HepG2 (cell line): ENCODE data around the gene MRPL50. TPM values are rescaled to one million over a fixed set of nuclear protein-coding genes. Genes with fewer than 3 reads are reported as not detected.
A peak's percentile ranks its signal among the peaks of the same experiment; 100 is the strongest.

Source experiments
- CBX5 ChIP-seq: sonication (generic); formaldehyde crosslinking; IDR thresholded peaks from 2 replicates; pipeline ENCODE4 v1.4.0; 2020; ENCODE audit warnings: missing genetic modification reagents, borderline replicate concordance
- CHD2 ChIP-seq: IDR thresholded peaks from 2 replicates; pipeline ENCODE4 v1.6.1; 2011; ENCODE audit warnings: low read depth, low read length, improper control_type of control experiment
- DMAP1 ChIP-seq: IDR thresholded peaks from 2 replicates; pipeline ENCODE4 v1.6.1; 2016
- FOXJ3 ChIP-seq: sonication (generic); formaldehyde crosslinking; IDR thresholded peaks from 2 replicates; pipeline ENCODE4 v1.4.0; 2020; ENCODE audit warnings: missing genetic modification reagents, mild to moderate bottlenecking, borderline replicate concordance
- HMG20A ChIP-seq: IDR thresholded peaks from 2 replicates; pipeline ENCODE4 v1.6.1; 2016; ENCODE audit warnings: borderline replicate concordance
- HOXD1 ChIP-seq: sonication (generic); formaldehyde crosslinking; IDR thresholded peaks from 2 replicates; pipeline ENCODE4 v1.5.0; 2020; ENCODE audit warnings: missing genetic modification reagents
- KDM3A ChIP-seq: IDR thresholded peaks from 2 replicates; pipeline ENCODE4 v1.6.1; 2018; ENCODE audit warnings: low read depth, missing compliant biosample characterization
- MXI1 ChIP-seq: IDR thresholded peaks from 3 replicates; pipeline ENCODE4 v1.6.1; 2012; ENCODE audit warnings: low read depth, low read length, inconsistent platforms, borderline replicate concordance
- PCBP1 ChIP-seq: fragments of 200-400 bp; formaldehyde crosslinking; IDR thresholded peaks from 2 replicates; pipeline ENCODE4 v1.6.1; 2017; ENCODE audit warnings: mild to moderate bottlenecking, low read depth, low read length, borderline replicate concordance
- RBFOX2 ChIP-seq: fragments of 200-400 bp; formaldehyde crosslinking; IDR thresholded peaks from 2 replicates; pipeline ENCODE4 v1.6.1; 2017; ENCODE audit warnings: low read depth, mild to moderate bottlenecking, low read length
- SCMH1 ChIP-seq: sonication (generic); formaldehyde crosslinking; IDR thresholded peaks from 2 replicates; pipeline ENCODE4 v1.9.0; 2021; ENCODE audit warnings: missing genetic modification reagents, mild to moderate bottlenecking, borderline replicate concordance
- SP1 ChIP-seq, 2 experiments: fragments of 450-650 bp in 1 of 2; sonication (generic) in 1 of 2; formaldehyde crosslinking in 1 of 2; IDR thresholded peaks; 2 replicates each; pipeline versions ENCODE4 v1.4.0 to v1.6.1; 2016 to 2020; ENCODE audit warnings: missing genetic modification reagents in 1 of 2
- TEAD3 ChIP-seq: optimal IDR thresholded peaks from 2 replicates; pipeline ENCODE3; 2016; ENCODE audit warnings: borderline replicate concordance
- ZNF207 ChIP-seq: fragments of 450-650 bp; IDR thresholded peaks from 2 replicates; pipeline ENCODE4 v1.6.1; 2016; ENCODE audit warnings: antibody characterized with exemption, borderline replicate concordance
- ZNF468 ChIP-seq: sonication (generic); formaldehyde crosslinking; IDR thresholded peaks from 2 replicates; pipeline ENCODE4 v1.8.0; 2022; ENCODE audit warnings: mild to moderate bottlenecking, moderate library complexity, missing genetic modification reagents
- ZNF556 ChIP-seq: sonication (generic); formaldehyde crosslinking; IDR thresholded peaks from 2 replicates; pipeline ENCODE4 v1.4.0; 2020; ENCODE audit warnings: mild to moderate bottlenecking, missing genetic modification reagents, borderline replicate concordance
- ZNF839 ChIP-seq: sonication (generic); formaldehyde crosslinking; IDR thresholded peaks from 2 replicates; pipeline ENCODE4 v1.4.0; 2020; ENCODE audit warnings: missing genetic modification reagents, mild to moderate bottlenecking, borderline replicate concordance
- polyA plus RNA-seq, 8 experiments: library from polyadenylated mRNA; depleted of rRNA in 3 of 8; stranded (reverse) in 7 of 8; unstranded in 1 of 8; fragments of >200 nt; fragmentation: Illumina TruSeq in 4 of 8; extraction: Trizol in 4 of 8; gene quantifications; 2 replicates each; pipeline versions ENCODE4 v1.2.1 to v1.2.3, GENCODE V29; 2011 to 2016; ENCODE audit warnings: low read depth in 4 of 8, missing spikeins in 1 of 8, mixed read lengths in 1 of 8; ENCODE audit not compliant: insufficient read depth in 1 of 8
- total RNA-seq, 5 experiments: library from RNA; depleted of rRNA; stranded (reverse); fragments of >200 nt; fragmentation: Illumina TruSeq; extraction: Trizol; gene quantifications; 2 replicates each; pipeline ENCODE4 v1.2.3, GENCODE V29; 2016; ENCODE audit warnings: low read depth in 1 of 5
- TF ChIP-seq, protein P1 (sequence below): IDR thresholded peaks from 2 replicates; pipeline ENCODE4 v1.6.1; 2016; ENCODE audit warnings: mild to moderate bottlenecking
- TF ChIP-seq, protein P2 (sequence below): sonication (generic); formaldehyde crosslinking; IDR thresholded peaks from 2 replicates; pipeline ENCODE4 v1.5.0; 2020; ENCODE audit warnings: missing genetic modification reagents
- TF ChIP-seq, protein P3 (sequence below): sonication (generic); formaldehyde crosslinking; IDR thresholded peaks from 2 replicates; pipeline ENCODE4 v1.4.0; 2020; ENCODE audit warnings: mild to moderate bottlenecking, low read depth, missing genetic modification reagents
- TF ChIP-seq, protein P4 (sequence below): sonication (generic); formaldehyde crosslinking; IDR thresholded peaks from 2 replicates; pipeline ENCODE4 v1.4.0; 2020; ENCODE audit warnings: missing genetic modification reagents, borderline replicate concordance

Gene MRPL50
- total and polyA plus RNA-seq, 2 of the 13 experiments (the other 11 are each of a cell fraction or from before 2014, with no cell fraction given) = 37.1 to 70.0 TPM

DNA sequence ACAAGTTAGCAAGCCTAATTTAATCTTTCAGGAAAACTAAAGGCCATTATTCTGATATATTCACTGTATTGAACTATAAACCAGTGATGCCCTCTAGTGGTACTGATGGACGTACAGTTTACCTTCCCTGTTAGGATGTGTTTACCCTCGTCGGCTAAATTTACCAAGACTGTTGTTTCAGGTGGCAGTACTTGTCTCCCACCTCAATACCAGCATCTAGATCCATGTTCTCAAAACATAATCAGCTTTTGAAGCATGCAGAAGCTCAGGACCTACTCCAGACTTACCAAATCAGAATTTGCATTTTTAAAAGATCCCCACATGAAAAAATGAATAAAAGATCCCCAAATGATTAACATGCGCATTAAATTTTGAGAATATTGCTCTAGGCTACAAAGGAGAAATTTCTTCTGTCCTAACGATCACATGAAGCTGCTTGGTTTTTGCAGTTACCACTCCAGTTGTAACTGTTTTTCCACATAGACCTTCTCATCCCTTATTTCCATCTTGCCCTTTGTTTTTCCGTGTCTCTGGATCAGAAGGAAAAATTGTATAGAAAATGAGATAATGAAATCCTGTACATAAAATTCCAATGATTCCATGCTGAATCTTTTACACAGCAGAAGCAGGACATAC is 10.4 kb downstream of the MRPL50 start (continued):
- TF ChIP-seq, protein P1, sequence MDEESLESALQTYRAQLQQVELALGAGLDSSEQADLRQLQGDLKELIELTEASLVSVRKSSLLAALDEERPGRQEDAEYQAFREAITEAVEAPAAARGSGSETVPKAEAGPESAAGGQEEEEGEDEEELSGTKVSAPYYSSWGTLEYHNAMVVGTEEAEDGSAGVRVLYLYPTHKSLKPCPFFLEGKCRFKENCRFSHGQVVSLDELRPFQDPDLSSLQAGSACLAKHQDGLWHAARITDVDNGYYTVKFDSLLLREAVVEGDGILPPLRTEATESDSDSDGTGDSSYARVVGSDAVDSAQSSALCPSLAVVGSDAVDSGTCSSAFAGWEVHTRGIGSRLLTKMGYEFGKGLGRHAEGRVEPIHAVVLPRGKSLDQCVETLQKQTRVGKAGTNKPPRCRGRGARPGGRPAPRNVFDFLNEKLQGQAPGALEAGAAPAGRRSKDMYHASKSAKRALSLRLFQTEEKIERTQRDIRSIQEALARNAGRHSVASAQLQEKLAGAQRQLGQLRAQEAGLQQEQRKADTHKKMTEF = no peak; the same call in 1 of the 2 replicates
- TF ChIP-seq PCBP1 (no peak), HOXD1 (CRISPR knock-in tag) (no peak), RBFOX2 (0 out of 2 replicates have a peak, but pooled peaks have one; percentile 36), ZNF468 (no peak), SP1 (IDR thresholded peaks at IDR 0.05) (no peak), SP1 (CRISPR knock-in tag; IDR thresholded peaks at IDR 0.05) (no peak), KDM3A (0 out of 2 replicates have a peak, but pooled peaks have one; percentile 31), ZNF207 (no peak), MXI1 (no peak), CBX5 (CRISPR knock-in tag) (no peak), HMG20A (CRISPR knock-in tag) (no peak; the same call in 1 of the 2 replicates), ZNF839 (CRISPR knock-in tag) (no peak), TEAD3 (peak; percentile 65), ZNF556 (no peak), DMAP1 (CRISPR knock-in tag) (0 out of 2 replicates have a peak, but pooled peaks have one; percentile 38), CHD2 (no peak), FOXJ3 (CRISPR knock-in tag) (peak; percentile 77; the same call in 1 of the 2 replicates), SCMH1 (CRISPR knock-in tag) (no peak)
- TF ChIP-seq, protein P2, sequence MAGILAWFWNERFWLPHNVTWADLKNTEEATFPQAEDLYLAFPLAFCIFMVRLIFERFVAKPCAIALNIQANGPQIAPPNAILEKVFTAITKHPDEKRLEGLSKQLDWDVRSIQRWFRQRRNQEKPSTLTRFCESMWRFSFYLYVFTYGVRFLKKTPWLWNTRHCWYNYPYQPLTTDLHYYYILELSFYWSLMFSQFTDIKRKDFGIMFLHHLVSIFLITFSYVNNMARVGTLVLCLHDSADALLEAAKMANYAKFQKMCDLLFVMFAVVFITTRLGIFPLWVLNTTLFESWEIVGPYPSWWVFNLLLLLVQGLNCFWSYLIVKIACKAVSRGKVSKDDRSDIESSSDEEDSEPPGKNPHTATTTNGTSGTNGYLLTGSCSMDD = no peak
- TF ChIP-seq, protein P3, sequence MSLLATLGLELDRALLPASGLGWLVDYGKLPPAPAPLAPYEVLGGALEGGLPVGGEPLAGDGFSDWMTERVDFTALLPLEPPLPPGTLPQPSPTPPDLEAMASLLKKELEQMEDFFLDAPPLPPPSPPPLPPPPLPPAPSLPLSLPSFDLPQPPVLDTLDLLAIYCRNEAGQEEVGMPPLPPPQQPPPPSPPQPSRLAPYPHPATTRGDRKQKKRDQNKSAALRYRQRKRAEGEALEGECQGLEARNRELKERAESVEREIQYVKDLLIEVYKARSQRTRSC (CRISPR knock-in tag) = no peak
- TF ChIP-seq, protein P4, sequence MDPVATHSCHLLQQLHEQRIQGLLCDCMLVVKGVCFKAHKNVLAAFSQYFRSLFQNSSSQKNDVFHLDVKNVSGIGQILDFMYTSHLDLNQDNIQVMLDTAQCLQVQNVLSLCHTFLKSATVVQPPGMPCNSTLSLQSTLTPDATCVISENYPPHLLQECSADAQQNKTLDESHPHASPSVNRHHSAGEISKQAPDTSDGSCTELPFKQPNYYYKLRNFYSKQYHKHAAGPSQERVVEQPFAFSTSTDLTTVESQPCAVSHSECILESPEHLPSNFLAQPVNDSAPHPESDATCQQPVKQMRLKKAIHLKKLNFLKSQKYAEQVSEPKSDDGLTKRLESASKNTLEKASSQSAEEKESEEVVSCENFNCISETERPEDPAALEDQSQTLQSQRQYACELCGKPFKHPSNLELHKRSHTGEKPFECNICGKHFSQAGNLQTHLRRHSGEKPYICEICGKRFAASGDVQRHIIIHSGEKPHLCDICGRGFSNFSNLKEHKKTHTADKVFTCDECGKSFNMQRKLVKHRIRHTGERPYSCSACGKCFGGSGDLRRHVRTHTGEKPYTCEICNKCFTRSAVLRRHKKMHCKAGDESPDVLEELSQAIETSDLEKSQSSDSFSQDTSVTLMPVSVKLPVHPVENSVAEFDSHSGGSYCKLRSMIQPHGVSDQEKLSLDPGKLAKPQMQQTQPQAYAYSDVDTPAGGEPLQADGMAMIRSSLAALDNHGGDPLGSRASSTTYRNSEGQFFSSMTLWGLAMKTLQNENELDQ (CRISPR knock-in tag) = no peak
